Epidermal melanocyte (primary cell): Measurements from ENCODE around the gene LRRC55.

Experiments used
- DNase-seq: peaks from one replicate; pipeline ENCODE4 v3.0.0; 2011; ENCODE audit warnings: low spot score; ENCODE audit not compliant: insufficient read length

The LRRC55 gene

GRCh38 chr11:57233702-57234101 is 51.9 kb downstream of the LRRC55 start:
- DNase-seq, result no peak

- DNase-seq, result no peak
These were observed 54.3 kb downstream of the LRRC55 start for GRCh38 chr11:57235761-57236703.

DNA sequence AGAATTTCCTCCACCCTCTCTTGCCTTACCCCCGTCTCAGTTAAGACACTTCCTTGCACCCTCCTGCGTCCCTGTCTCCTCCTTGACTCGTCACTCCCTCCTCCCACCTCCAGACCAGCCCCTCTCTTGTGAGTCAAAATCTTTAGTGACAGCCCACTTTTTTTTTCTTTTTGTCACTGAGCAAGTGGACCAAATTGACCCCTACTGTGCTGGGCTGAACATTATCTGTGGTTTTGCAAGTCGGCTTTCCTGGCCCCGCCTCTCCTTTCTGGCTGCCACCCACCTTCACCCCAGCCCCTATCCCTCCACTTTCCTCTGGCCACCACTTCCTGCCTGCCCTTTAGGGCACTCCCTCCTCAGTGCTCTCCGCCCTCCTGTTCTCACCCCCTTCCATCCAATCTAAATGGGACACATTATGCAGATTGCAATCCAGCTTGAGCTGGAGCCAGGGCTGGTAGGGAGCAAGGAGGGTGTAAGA is 55.5 kb downstream of the LRRC55 start, which contains the start of gene APLNR:
Gene APLNR (minus strand): TSS at position 47 of the 478 bp plus-strand sequence. CDS start 246 bp downstream, outside the sequence.
- no peak for DNase-seq

GRCh38 chr11:57239348-57239747 is 57.6 kb downstream of the LRRC55 start:
- no peak for DNase-seq

GRCh38 chr11:57240007-57240406 is 58.3 kb downstream of the LRRC55 start:
- no peak for DNase-seq

DNA sequence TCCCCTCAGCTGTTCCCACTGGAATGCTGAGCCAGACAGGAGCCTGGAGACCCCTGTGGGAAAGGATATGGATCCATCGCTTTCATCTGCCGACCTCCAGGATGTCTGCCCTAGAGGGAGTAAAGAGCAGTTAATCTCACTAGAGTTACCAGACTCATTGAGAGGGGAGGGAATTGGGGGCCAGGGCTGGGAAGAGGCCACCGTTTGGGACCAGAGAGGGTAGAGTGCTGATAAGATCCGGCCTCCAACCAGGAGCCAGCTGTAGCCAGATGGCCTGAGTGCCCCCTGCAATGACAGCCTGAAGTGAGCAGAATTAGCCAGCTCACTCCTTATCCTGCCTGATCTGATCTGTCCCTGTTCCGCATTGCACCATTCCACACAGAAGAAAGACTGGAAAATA is 59.0 kb downstream of the LRRC55 start:
- DNase-seq, result no peak
